Measurements from ENCODE around the gene OR1D2. TPM values are rescaled to one million over a fixed set of nuclear protein-coding genes. Genes with fewer than 3 reads are reported as not detected.

Gene OR1D2
- total and polyA plus RNA-seq, 2 of the 13 experiments (the other 11 are each of a cell fraction or from before 2014, with no cell fraction given) = not detected

GRCh38 chr17:3127451-3127850 lies 23.2 kb upstream of the OR1D2 start, which contains the start of gene OR1G1:
Gene OR1G1 (minus strand): TSS chr17:3127551. CDS start chr17:3127551, 0 bp downstream.
- DNase-seq (ENCODE audit: low spot score) = no peak
- WGBS (ENCODE audit: low lambda C conversion rate) = 4% methylated on average over 2 of the region's 2 CpGs
- no peak within 1 kb of the TSS for H3K4me3 ChIP-seq (replicated peaks in 1 of 3; ENCODE audit: insufficient read depth in 1 of 3, low read depth in 2 of 3, low read length in 3 of 3)
- POLR2A ChIA-PET = no interaction called here
- no TSS peak for BruUV-seq (replicated peaks)
- ATAC-seq = no peak
- in situ Hi-C loops (cut with HindIII; ENCODE audit: extremely low pct_ligation_motif_present, low pct_unique_long_range_greater_than_20kb) (no loop called here), intact Hi-C loops (cut with micrococcal nuclease; ENCODE audit: unreplicated experiment) (no loop called here)
- H3K27ac ChIP-seq (ENCODE audit: extremely low read length, insufficient read depth, low read length) = no peak within 1 kb of the TSS
- H3K27me3 ChIP-seq (ENCODE audit: control insufficient read depth in 1 of 2, insufficient read depth in 2 of 2, low read length in 2 of 2) = peaks cover 1 to 20% of the 10 kb centered on the region in 2 experiments; a peak in 2 of 5 replicates
- no peak for FAIRE-seq
- no peaks in the 10 kb centered on the region for H4K20me1 ChIP-seq (ENCODE audit: insufficient read depth, low read length)
- H3K36me3 ChIP-seq (replicated peaks in 1 of 2; ENCODE audit: control insufficient read depth in 1 of 2, insufficient read depth in 2 of 2, low read length in 2 of 2) = no peaks in the 10 kb centered on the region
- H3K4me2 ChIP-seq (ENCODE audit: low read depth, low read length) = no peak within 1 kb of the TSS
- no peak within 1 kb of the TSS for H3K9ac ChIP-seq (ENCODE audit: insufficient read depth, low read depth, low read length)
- no peak within 1 kb of the TSS for H2AFZ ChIP-seq (ENCODE audit: low read length)
- no peaks in the 10 kb centered on the region for H3K9me3 ChIP-seq (ENCODE audit: low read length)
- CTCF ChIA-PET (ENCODE audit: low intra/inter-chr PET ratio, low total read pairs) = no interaction called here
- H3K79me2 ChIP-seq (ENCODE audit: insufficient read depth, low read length) = no peaks in the 10 kb centered on the region
- no peaks in the 10 kb centered on the region for H3K4me1 ChIP-seq (ENCODE audit: insufficient read depth, low read length)
- TF ChIP-seq HMGXB4 (CRISPR knock-in tag; IDR thresholded peaks at IDR 0.05; ENCODE audit: borderline replicate concordance in 1 of 2, low read depth in 1 of 2) (no peak), ZNF570 (CRISPR knock-in tag; IDR thresholded peaks at IDR 0.05; ENCODE audit: borderline replicate concordance) (no peak), AFF4 (CRISPR knock-in tag; IDR thresholded peaks at IDR 0.05) (no peak), SMC3 (IDR thresholded peaks at IDR 0.05; ENCODE audit: low read length) (no peak), ZNF710 (CRISPR knock-in tag; IDR thresholded peaks at IDR 0.05; ENCODE audit: borderline replicate concordance) (no peak), ZNF562 (CRISPR knock-in tag; IDR thresholded peaks at IDR 0.05; ENCODE audit: borderline replicate concordance) (no peak), NFE2L1 (CRISPR knock-in tag; IDR thresholded peaks at IDR 0.05; ENCODE audit: borderline replicate concordance) (no peak), PHF20 (CRISPR knock-in tag; IDR thresholded peaks at IDR 0.05) (no peak), ZNF558 (CRISPR knock-in tag; IDR thresholded peaks at IDR 0.05; ENCODE audit: borderline replicate concordance) (no peak), NFKBIZ (CRISPR knock-in tag; IDR thresholded peaks at IDR 0.05) (no peak), MBD4 (IDR thresholded peaks at IDR 0.05; ENCODE audit: borderline replicate concordance, low read length) (no peak), DRAP1 (CRISPR knock-in tag; IDR thresholded peaks at IDR 0.05) (no peak)
